ENCODE results near the gene CFAP46.

The CFAP46 gene

DNA sequence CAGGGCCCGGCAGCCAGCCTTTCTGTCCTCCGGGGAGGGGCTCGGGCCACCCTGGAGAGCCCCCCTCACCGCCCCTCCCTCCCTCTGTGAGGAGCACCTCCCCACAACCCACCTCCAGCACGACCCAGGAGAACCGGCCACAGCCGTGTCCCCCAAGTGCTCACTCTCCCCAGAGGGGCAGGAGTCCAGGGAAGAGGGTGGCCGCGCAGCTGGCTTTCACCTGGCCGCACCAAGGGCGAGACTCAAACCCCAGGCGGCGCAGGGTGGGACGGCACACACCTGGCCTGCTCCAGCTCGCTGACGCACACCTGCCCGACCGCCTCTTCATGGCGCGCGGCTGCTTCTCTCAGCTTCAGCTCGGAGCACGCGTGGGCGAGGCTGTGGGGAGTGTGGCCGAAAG lies 73.4 kb downstream of the CFAP46 start:
- TF ChIP-seq JUND (IDR thresholded peaks at IDR 0.05; ENCODE audit: low read depth), result no peak
- DNase-seq (ENCODE audit: low read depth in 1 of 2, low spot score in 1 of 2), result no peak
- in situ Hi-C loops (cut with HindIII; ENCODE audit: low pct_unique_long_range_greater_than_20kb, low sequenced_read_pairs), result no loop called here

DNA sequence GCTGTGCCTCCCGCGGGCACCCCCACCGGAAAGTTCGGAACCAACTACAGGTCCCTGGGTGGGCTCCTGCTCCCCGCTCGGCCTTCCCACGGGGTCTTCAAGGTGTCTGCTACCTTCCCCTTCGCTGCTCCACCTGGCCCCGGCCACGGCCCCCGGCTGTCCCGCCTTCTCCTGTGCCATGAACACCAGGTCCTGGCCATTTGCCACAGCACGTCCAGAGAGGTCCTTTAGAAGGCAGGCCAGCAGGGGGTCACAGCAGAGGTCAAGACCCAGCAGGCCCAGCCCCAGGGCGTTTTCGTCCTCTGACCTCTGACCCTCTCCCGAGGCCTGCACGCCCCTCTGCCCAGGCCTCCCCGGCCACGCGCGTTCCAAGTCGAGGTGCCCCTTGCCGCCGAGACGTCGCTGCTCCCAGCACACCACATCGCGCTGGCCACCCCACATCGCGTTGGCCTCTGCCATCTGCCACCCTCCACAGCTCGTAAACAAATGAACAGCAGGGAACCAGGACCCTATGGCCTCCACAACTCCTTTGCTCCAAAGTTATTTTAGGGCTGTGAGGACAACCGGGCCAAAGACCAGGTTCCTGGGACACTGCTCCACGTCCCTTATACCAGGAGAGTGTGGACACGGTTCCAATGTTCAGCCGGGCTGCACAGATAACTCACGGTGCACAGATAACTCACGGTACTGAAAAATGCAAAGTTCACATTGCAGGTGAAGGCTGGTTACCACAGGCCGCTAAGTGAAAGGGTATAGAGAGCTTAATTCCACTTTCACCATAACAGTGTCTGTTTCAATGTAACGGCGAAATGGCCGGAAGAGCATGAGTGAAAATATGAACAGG lies 74.3 kb downstream of the CFAP46 start:
- TF ChIP-seq JUND (IDR thresholded peaks at IDR 0.05; ENCODE audit: low read depth), result no peak
- in situ Hi-C loops (cut with HindIII; ENCODE audit: low pct_unique_long_range_greater_than_20kb, low sequenced_read_pairs), result no loop called here
- DNase-seq (ENCODE audit: low read depth in 1 of 2, low spot score in 1 of 2), result no peak

- in situ Hi-C loops (cut with HindIII; ENCODE audit: low pct_unique_long_range_greater_than_20kb, low sequenced_read_pairs), result no loop called here
- no peak for DNase-seq (ENCODE audit: low read depth in 1 of 2, low spot score in 1 of 2)
- TF ChIP-seq JUND (IDR thresholded peaks at IDR 0.05; ENCODE audit: low read depth), result no peak
These were observed 75.6 kb downstream of the CFAP46 start for GRCh38 chr10:132866601-132867381.

DNA sequence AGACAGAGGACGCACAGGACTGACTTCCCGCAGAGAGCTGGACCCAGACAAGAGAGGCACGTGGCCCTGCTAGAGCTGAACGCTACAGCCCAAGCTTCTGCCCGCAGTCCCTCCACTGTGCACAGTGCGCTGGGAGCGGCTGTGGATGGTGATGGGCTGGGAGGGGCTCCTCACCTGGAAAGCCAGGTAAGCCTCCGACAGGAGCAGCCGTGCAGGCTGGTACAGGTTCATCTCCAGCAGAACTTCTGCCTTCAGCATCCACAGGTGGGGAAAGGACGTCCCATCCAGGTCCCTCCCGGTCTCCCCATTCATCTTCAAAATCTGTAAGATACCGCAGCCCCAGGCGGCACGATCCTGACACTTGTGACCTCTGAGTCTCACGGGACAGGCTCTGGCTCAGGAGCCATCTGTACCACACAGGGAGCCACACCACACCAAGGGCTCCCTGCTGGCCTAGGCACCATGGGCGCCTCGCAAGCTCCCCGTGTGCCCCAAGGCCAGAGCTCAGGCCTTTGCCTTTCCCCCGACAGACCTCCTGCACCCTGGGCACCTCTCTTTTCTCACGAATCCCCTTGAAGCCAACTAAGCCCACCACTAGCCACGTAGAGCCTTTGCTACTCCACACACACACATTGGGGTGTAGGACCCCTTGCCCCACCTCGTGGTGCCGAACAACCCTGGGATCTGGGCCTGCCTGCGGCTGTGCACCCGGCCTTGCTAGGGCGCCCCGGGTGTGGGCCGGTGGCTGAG lies 76.3 kb downstream of the CFAP46 start:
- TF ChIP-seq JUND (IDR thresholded peaks at IDR 0.05; ENCODE audit: low read depth), result no peak
- in situ Hi-C loops (cut with HindIII; ENCODE audit: low pct_unique_long_range_greater_than_20kb, low sequenced_read_pairs), result no loop called here
- DNase-seq (ENCODE audit: low read depth in 1 of 2, low spot score in 1 of 2), result no peak

DNA sequence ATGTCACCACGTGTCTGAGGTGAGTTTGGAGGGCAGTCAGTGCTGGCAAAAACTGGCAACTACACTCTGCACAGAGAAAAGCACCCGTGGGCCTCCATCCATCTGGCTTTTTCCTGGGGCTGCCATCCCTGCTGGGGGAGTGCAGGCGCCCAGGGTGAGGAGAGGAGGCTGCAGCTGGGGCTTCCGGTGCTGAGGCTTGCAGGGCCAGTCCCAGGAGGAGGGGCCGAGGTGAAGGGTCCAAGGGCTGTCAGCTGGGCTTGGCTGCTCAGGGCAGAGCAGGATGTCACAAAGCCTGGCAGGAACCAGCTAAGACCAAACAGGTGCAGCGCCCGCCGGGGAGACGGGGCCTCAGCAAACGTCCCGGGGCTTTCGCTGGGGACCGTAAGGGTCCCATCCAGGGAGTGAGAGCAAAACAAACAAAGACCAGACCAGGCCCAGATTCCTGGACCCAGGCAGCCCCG lies 77.2 kb downstream of the CFAP46 start:
- no peak for DNase-seq (ENCODE audit: low read depth in 1 of 2, low spot score in 1 of 2)
- in situ Hi-C loops (cut with HindIII; ENCODE audit: low pct_unique_long_range_greater_than_20kb, low sequenced_read_pairs), result no loop called here
- TF ChIP-seq JUND (IDR thresholded peaks at IDR 0.05; ENCODE audit: low read depth), result no peak

- DNase-seq (ENCODE audit: low read depth in 1 of 2, low spot score in 1 of 2), result no peak
- TF ChIP-seq JUND (IDR thresholded peaks at IDR 0.05; ENCODE audit: low read depth), result no peak
- in situ Hi-C loops (cut with HindIII; ENCODE audit: low pct_unique_long_range_greater_than_20kb, low sequenced_read_pairs), result no loop called here
These were observed 79.6 kb downstream of the CFAP46 start for GRCh38 chr10:132862485-132863420.

- in situ Hi-C loops (cut with HindIII; ENCODE audit: low pct_unique_long_range_greater_than_20kb, low sequenced_read_pairs), result no loop called here
- TF ChIP-seq JUND (IDR thresholded peaks at IDR 0.05; ENCODE audit: low read depth), result no peak
- DNase-seq (ENCODE audit: low read depth in 1 of 2, low spot score in 1 of 2), result no peak
These were observed 80.4 kb downstream of the CFAP46 start for GRCh38 chr10:132861884-132862461.

GRCh38 chr10:132861116-132861691 lies 81.2 kb downstream of the CFAP46 start:
- DNase-seq (ENCODE audit: low read depth in 1 of 2, low spot score in 1 of 2), result no peak
- TF ChIP-seq JUND (IDR thresholded peaks at IDR 0.05; ENCODE audit: low read depth), result no peak
- in situ Hi-C loops (cut with HindIII; ENCODE audit: low pct_unique_long_range_greater_than_20kb, low sequenced_read_pairs), result no loop called here

GRCh38 chr10:132860532-132860931 lies 81.8 kb downstream of the CFAP46 start:
- TF ChIP-seq JUND (IDR thresholded peaks at IDR 0.05; ENCODE audit: low read depth), result no peak
- no peak for DNase-seq (ENCODE audit: low read depth in 1 of 2, low spot score in 1 of 2)
- in situ Hi-C loops (cut with HindIII; ENCODE audit: low pct_unique_long_range_greater_than_20kb, low sequenced_read_pairs), result no loop called here

DNA sequence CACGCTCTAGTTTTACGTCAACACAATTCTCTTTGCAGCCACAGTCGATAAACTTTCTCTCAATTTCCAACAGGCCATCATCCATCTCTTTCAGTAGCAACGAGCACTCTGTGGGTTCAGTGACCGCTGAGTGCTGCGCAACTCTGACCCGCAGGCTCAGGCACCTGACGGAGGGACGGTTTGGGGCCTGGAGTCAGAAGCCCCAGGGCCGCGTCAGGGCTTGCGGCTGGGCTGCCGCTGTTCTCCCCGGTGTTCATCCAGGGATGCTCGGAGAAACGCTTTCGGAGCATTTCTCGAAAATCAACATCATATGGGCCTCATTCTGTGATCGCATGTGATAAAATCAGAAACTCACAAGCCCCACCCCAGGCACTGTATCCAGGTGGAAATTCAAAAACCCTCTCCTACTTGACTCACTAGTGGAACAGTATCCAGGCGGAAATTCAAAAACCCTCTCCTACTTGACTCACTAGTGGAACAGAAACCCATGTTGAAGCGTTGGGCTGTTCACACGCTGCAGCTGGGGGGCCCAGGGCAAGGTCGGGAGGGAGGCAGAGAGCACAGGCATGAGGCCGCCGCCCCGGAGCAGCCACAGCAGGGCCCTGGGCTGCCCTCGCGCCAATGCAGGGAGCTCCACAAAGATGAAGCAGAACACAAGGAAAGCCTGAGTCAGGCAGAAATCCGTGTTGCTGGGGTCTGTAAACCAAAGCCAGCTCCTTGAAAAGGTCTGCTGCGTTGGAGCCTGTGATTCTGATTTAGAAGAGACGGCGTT lies 83.1 kb downstream of the CFAP46 start:
- in situ Hi-C loops (cut with HindIII; ENCODE audit: low pct_unique_long_range_greater_than_20kb, low sequenced_read_pairs), result no loop called here
- no peak for DNase-seq (ENCODE audit: low read depth in 1 of 2, low spot score in 1 of 2)
- TF ChIP-seq JUND (IDR thresholded peaks at IDR 0.05; ENCODE audit: low read depth), result no peak

Data from T47D (cell line).